GM18505 (cell line): ENCODE results near the gene SERPINE1.

Source experiments
- ATAC-seq: cut with Tn5 transposase; IDR thresholded peaks from one replicate; pipeline ENCODE4 v1.9.1; 2021; ENCODE audit not compliant: unreplicated experiment
- POLR2A ChIP-seq: IDR thresholded peaks from 4 replicates; pipeline ENCODE4 v1.6.1; 2011; ENCODE audit warnings: borderline replicate concordance; ENCODE audit not compliant: insufficient read depth, insufficient read length; ENCODE audit errors: extremely low read depth

Gene SERPINE1

GRCh38 chr7:101185258-101185839 is 58.4 kb downstream of the SERPINE1 start:
- ATAC-seq: no peak
- TF ChIP-seq POLR2A: no peak

- ATAC-seq: no peak
- TF ChIP-seq POLR2A: no peak
Observed at GRCh38 chr7:101186194-101186593, 59.3 kb downstream of the SERPINE1 start.

GRCh38 chr7:101186844-101187428 is 60.0 kb downstream of the SERPINE1 start:
- TF ChIP-seq POLR2A: no peak
- ATAC-seq: no peak
